Measurements from ENCODE around the gene GALR1.
"Not testable (repeated sequence)": the region's sequence is repeated elsewhere in the genome, so short reads cannot be mapped to it uniquely, and the experiment has no call there.

Gene GALR1

GRCh38 chr18:77250926-77251729, 1.5 kb downstream of the GALR1 start:
- DNase-seq (ENCODE audit: low read depth), result no peak

- no peak for DNase-seq (ENCODE audit: low read depth)
Measured at GRCh38 chr18:77251730-77252050, 2.0 kb downstream of the GALR1 start.

- DNase-seq (ENCODE audit: low read depth), result no peak
Measured at GRCh38 chr18:77254711-77255405, 5.2 kb downstream of the GALR1 start.

GRCh38 chr18:77255426-77256105, 5.9 kb downstream of the GALR1 start:
- no peak for DNase-seq (ENCODE audit: low read depth)

GRCh38 chr18:77262643-77263465, 13.2 kb downstream of the GALR1 start:
- no peak for DNase-seq (ENCODE audit: low read depth)

- no peak for DNase-seq (ENCODE audit: low read depth)
Measured at GRCh38 chr18:77263466-77263763, 13.8 kb downstream of the GALR1 start.

GRCh38 chr18:77267969-77268368, 18.3 kb downstream of the GALR1 start:
- DNase-seq (ENCODE audit: low read depth), result no peak

- DNase-seq (ENCODE audit: low read depth), result no peak
Measured at GRCh38 chr18:77268456-77268855, 18.8 kb downstream of the GALR1 start.

GRCh38 chr18:77271576-77272481, 22.2 kb downstream of the GALR1 start:
- DNase-seq (ENCODE audit: low read depth), result no peak

- DNase-seq (ENCODE audit: low read depth), result not testable (repeated sequence)
Measured at GRCh38 chr18:77290841-77291240, 41.2 kb downstream of the GALR1 start.

GRCh38 chr18:77298172-77298571, 48.5 kb downstream of the GALR1 start:
- DNase-seq (ENCODE audit: low read depth), result no peak

GRCh38 chr18:77299706-77300105, 50.1 kb downstream of the GALR1 start:
- DNase-seq (ENCODE audit: low read depth), result no peak

- no peak for DNase-seq (ENCODE audit: low read depth)
Measured at GRCh38 chr18:77300579-77300978, 50.9 kb downstream of the GALR1 start.

GRCh38 chr18:77304268-77304667, 54.6 kb downstream of the GALR1 start:
- DNase-seq (ENCODE audit: low read depth), result no peak

GRCh38 chr18:77305676-77306075, 56.0 kb downstream of the GALR1 start:
- DNase-seq (ENCODE audit: low read depth), result no peak

GRCh38 chr18:77308216-77308615, 58.6 kb downstream of the GALR1 start:
- no peak for DNase-seq (ENCODE audit: low read depth)

GRCh38 chr18:77314511-77314910, 64.9 kb downstream of the GALR1 start:
- DNase-seq (ENCODE audit: low read depth), result no peak

- no peak for DNase-seq (ENCODE audit: low read depth)
Measured at GRCh38 chr18:77314952-77315351, 65.3 kb downstream of the GALR1 start.

- DNase-seq (ENCODE audit: low read depth), result no peak
Measured at GRCh38 chr18:77316008-77316407, 66.4 kb downstream of the GALR1 start.

- DNase-seq (ENCODE audit: low read depth), result no peak
Measured at GRCh38 chr18:77316641-77317040, 67.0 kb downstream of the GALR1 start.

- DNase-seq (ENCODE audit: low read depth), result no peak
Measured at GRCh38 chr18:77320971-77321559, 71.4 kb downstream of the GALR1 start.

Measured in GM04503 (cell line).